GM18519 (cell line): ENCODE measurements around the gene PRDX1.

ENCODE experiments used
- ATAC-seq: cut with Tn5 transposase; IDR thresholded peaks from one replicate; pipeline ENCODE4 v1.9.1; 2021; ENCODE audit warnings: mild to moderate bottlenecking, moderate library complexity; ENCODE audit not compliant: unreplicated experiment, low FRiP score

The PRDX1 gene

DNA sequence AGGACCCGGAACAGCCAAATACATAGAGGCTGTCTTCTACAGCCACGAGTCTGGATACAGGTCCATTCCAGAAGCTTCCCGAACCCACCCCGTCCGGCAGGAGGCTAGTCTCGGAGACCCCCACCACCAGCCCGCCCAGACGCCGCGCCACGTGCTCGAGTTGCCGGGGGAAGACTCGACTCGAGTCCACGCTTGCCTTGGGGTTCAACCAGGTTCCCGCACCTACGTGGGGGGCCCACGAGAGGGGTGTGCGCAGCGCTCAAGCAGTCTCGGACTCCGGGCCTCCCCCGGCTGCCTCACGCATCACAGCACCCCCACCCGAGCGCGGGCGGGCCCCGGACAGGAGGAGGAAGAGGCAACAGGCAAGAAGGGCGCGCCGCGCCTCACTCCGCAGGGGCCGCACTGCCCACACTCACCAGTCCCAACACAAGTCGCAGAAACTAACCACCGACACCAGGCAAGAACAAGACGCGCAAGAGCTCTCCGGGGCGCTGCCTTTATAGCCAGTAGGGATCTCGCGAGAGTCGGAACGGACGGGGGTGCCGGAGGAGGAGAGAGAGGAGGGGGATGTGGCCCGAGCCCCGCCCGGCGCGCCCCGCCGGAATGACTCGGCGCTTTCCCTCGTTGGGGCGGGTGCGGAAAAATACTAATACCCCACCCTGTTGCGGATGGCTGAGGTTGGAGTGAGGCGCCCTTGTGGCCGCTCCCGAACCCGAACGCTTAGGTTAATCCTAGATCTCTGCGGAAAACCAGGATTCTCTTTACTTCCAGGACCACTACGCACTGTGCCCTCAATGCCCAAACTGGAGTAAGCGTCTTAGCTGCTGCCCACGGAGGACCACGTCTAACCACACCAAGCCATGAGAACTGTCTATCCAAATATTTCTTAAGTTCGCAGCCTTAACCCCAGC is at the start of gene PRDX1:
TSS of gene PRDX1 (minus strand) at position 472 of the 911 bp plus-strand sequence. CDS start 2,841 bp downstream, outside the sequence.
- peak; percentile 76 for ATAC-seq

GRCh38 chr1:45570631-45571030 is 48.9 kb upstream of the PRDX1 start:
- no peak for ATAC-seq

- no peak for ATAC-seq
These were observed 48.4 kb upstream of the PRDX1 start for GRCh38 chr1:45569962-45570581.

DNA sequence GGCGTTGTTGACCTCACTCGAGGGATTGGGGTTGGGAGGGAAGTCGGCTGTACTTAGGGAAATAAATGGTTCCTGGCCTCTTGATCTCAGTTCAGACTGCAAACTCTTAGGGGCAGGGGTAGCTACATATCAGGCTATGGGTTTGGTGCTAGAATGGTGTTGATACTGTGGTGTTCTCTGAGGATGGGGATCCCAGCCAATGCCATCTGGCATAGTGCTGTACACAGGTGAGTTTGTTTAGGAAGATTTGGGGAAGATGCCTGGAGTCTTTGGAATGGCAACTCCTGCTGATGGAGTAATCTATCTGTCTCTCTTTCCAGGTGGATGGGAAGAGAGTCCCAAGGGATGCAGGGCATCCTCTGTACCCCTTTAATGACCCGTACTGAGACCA is 47.9 kb upstream of the PRDX1 start:
- no peak for ATAC-seq

DNA sequence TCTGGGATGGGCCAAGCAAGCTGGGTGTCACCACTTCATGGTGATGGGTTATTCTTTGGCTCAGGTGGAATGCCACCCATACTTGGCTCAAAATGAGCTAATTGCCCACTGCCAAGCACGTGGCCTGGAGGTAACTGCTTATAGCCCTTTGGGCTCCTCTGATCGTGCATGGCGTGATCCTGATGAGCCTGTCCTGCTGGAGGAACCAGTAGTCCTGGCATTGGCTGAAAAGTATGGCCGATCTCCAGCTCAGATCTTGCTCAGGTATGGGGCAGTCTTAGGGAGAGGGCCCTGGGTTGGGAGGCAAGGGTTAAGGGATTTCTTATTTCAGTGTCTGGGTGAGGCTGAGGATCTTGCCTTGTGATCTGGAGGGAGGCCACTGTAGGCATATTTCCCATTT is 46.7 kb upstream of the PRDX1 start:
- ATAC-seq = no peak

DNA sequence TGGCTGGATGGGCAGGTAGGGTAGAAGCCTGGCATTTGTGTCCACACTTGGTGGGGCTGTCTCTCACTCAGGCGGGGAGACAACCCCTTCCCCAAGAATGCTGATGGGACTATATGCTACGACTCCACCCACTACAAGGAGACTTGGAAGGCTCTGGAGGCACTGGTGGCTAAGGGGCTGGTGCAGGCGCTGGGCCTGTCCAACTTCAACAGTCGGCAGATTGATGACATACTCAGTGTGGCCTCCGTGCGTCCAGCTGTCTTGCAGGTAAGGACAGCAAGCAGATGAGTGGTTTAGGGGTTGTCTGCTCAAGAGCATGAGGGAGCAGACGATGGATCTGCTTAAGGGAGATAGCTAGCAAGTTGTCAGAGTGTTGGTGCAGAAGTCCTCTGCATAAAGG is 46.2 kb upstream of the PRDX1 start:
- ATAC-seq = no peak

DNA sequence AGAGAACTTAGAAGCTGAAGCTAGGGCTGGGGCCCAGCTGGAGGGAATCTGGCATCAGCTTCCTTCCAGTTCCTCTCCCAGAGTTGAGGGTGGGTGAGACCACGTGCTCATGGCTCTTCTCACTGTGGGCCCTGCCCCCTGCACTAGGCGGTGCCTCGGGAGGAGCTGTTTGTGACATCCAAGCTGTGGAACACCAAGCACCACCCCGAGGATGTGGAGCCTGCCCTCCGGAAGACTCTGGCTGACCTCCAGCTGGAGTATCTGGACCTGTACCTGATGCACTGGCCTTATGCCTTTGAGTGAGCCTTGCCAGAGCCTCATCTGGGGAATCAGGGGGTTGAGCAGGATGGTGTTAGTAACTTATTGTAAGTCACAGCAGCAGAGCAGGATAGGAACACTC is 45.0 kb upstream of the PRDX1 start:
- ATAC-seq = no peak

DNA sequence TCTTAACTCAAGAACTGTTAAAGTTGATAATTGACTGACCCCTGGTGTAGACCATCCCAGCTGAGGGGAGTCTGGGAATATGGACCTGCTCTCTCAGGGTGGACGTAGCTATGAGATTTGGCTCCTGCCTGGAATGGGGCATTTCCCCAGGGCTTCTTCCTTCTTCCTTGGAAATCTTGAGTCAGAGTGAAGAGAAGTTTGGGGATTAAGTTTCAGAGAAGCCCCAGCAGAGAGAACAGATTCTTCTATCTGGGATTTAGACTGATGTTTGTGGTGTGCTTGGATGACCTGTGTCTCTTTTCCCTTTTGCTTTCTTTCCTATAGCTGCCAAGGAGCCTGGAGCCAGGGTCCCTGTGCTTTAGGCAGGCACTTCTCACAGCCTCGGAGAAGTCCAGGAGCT is 42.2 kb upstream of the PRDX1 start:
- ATAC-seq = no peak

GRCh38 chr1:45557422-45557944 is 35.8 kb upstream of the PRDX1 start:
- no peak for ATAC-seq

DNA sequence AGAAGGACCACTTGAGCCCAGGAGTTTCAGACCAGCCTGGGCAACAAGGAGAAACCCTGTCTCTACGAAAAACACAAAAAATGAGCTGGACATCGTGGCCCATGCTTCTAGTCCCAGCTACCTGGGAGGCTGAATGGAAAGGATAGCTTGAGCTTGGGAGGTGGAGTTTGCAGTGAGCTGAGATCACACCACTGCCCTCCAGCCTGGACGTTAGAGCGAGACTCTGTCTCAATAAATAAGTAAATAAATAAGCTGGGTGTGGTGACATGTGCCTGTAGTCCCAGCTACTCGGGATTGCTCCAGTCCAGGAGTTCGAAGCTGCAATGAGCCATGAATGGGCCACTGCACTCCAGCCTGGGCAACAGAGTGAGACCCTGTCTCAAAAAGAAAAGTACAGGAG is 32.5 kb upstream of the PRDX1 start:
- ATAC-seq = no peak

- ATAC-seq = no peak
These were observed 30.6 kb upstream of the PRDX1 start for GRCh38 chr1:45552331-45552730.

- ATAC-seq = no peak
These were observed 30.0 kb upstream of the PRDX1 start for GRCh38 chr1:45551684-45552083.

GRCh38 chr1:45550401-45551351 is 29.0 kb upstream of the PRDX1 start, which contains the start of gene AKR1A1:
Gene AKR1A1, plus strand, starts transcription at chr1:45550826. Its CDS starts 10,969 bp downstream, at chr1:45561795.
- ATAC-seq = peak; percentile 69

DNA sequence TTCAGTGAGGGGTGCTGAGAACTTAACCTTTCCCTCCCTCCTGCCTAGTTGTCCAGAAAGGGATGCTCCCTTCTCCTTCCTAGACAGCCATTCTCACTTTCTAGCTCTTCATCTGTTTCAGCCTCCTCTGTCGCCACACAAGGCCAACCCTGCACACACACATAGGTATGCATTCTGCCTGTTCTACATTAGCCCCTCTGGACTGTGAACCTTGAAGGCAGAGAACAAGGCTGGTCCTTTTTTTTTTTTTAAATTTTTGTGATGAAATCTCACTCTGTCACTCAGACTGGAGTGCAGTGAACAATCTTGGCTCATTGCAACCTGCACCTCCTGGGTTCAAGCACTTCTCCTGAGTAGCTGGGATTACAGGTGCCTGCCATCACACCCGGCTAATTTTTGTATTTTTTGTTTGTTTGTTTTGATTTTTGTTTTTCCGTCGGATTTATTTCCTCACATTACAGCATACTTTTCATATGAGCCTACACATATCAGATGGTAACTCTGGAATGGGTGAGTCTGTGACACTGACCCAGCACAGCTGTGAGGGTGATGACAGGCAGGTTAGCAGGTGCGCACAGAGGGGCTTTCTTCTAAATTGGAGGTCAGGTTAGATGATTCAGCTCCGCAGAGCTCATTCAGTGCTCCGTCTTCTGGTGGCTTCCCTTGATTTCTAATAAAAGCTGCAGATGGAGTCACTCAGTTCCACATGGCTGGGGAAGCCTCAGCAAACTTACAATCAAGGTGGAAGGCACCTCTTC is 24.0 kb upstream of the PRDX1 start:
- ATAC-seq = no peak

DNA sequence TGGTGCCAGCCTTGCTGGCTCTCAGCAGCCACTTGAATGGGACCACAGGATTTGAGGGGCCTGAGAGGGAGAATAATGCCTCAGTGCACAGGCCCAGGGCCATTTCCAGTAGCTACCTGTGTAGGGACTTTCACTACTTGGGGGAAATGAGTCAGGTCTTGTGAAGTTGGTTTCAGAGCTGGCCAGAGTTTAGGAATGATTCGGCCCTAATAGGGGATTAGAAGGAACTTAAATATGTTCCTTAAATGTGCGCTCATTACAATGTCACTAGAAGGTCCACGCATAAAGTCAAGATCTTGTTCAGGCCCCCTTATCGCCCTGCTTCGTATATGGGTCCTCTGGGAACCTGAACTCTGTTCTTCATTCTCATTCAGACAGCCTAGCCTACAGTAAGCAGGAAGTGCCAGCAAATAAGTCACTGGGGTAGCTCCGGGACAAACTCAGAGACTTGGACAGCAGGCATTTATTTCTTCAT is 23.4 kb upstream of the PRDX1 start:
- no peak for ATAC-seq

DNA sequence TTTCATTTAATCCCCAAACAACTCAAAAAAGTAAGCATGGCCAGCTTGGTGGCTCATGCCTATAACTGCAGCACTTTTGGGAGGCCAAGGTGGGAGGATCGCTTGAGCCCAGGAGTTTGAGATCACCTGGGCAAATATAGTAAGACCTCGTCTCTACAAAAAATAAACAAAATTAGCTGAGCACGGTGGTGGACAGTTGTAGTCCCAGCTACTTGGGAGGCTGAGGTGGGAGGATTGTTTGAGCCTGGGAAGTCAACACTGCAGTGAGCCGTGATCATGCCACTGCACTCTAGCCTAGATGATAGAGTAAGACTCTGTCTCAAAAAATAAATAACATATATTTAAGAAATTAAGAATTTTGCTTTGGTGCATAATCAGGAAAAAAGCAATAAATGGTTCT is 22.8 kb upstream of the PRDX1 start:
- ATAC-seq = no peak

GRCh38 chr1:45543581-45544417 is 22.1 kb upstream of the PRDX1 start:
- no peak for ATAC-seq

- no peak for ATAC-seq
These were observed 20.9 kb upstream of the PRDX1 start for GRCh38 chr1:45542591-45542990.

GRCh38 chr1:45541193-45541592 is 19.5 kb upstream of the PRDX1 start:
- no peak for ATAC-seq
